Measurements from ENCODE around the gene TBC1D19. TPM values are rescaled to one million over a fixed set of nuclear protein-coding genes. Genes with fewer than 3 reads are reported as not detected.

The TBC1D19 gene
- total RNA-seq, 4 donors from 2014 or later, result 19.8 to 23.4 (median 20.7) TPM

DNA sequence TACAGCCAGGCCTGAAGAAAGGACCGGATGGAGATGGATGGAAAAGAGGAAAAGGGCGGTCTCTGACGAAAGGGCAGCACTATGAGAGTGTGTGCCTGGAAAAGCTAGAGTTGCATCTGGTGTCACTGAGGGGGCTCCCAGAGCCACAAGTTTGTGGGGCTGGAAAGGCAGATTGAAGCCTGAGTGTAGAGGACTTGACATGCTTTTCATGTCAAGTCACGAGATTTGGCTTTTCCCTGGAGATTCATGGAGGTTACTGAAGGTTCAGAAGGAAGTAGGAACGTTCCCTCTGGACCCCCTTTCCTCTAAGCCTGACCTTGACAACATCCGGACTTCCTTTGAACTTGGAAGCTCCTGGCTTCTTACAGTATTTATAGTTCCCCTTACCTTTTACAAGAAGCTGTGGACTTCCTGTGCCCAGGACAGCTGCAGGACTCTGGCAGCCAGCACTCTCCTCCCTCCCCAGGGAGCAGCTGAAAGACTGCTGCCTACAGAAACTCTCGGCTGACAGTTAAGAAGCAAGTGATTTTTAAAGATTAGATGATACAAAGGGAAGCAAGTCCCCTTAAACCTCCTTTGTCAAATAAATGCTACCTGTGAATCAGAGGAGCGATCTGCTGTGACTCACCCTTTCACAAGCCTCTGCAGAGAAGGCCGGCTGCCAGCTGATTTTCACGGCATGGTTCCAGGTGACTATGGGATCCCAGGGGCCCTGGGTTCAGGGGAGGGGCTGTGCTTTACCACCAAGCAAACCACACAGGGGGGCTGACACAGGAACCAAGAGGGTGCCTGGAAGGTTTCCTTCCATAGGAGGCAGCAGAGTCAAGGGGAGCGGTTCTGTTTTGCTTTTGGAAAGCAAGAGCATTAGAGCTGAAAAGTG is 203.8 kb downstream of the TBC1D19 start:
- Histone ChIP-seq H3K27ac (no peak overlapping the region), H3K4me1 (peaks cover 0 to 13% (median 8%) of the 10 kb centered on the region in 4 donors), H3K27me3 (no peaks in the 10 kb centered on the region), H3K4me3 (no peak overlapping the region), H3K9me3 (no peaks in the 10 kb centered on the region), H3K36me3 (peaks cover 0 to 6% (median 0%) of the 10 kb centered on the region in 3 donors)
- TF ChIP-seq, protein P1, sequence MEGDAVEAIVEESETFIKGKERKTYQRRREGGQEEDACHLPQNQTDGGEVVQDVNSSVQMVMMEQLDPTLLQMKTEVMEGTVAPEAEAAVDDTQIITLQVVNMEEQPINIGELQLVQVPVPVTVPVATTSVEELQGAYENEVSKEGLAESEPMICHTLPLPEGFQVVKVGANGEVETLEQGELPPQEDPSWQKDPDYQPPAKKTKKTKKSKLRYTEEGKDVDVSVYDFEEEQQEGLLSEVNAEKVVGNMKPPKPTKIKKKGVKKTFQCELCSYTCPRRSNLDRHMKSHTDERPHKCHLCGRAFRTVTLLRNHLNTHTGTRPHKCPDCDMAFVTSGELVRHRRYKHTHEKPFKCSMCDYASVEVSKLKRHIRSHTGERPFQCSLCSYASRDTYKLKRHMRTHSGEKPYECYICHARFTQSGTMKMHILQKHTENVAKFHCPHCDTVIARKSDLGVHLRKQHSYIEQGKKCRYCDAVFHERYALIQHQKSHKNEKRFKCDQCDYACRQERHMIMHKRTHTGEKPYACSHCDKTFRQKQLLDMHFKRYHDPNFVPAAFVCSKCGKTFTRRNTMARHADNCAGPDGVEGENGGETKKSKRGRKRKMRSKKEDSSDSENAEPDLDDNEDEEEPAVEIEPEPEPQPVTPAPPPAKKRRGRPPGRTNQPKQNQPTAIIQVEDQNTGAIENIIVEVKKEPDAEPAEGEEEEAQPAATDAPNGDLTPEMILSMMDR (IDR thresholded peaks at IDR 0.05), result peak in 3 of 5 experiments; percentile 7 to 26 (median 22)
- no peak for TF ChIP-seq EP300 (IDR thresholded peaks at IDR 0.05)
- no peak for DNase-seq (ENCODE audit: low spot score in 2 of 2)
- 48 to 58% methylated on average over 11 of the region's 11 CpGs for WGBS, 2 donors

DNA sequence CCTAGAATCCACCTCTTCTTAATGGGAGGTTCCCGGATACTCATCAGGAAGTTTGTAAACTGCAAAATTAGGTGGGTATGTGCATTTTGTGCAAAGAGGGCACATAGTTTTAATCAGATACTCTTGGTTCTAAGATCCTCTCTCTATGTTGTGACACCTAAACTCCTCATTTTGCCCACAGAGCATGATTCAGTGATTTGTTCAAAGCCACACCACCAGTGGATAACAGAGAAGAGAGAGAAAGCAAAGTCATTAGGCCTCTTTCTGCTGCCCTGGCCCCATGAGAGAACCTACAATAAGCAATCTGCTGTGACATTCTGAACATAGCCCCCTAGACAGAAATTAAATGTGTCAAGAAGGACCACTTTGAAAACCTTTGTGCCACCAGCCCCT is 204.5 kb downstream of the TBC1D19 start:
- no peaks in the 10 kb centered on the region for H3K9me3 ChIP-seq
- H3K4me1 ChIP-seq, result peaks cover 0 to 13% (median 8%) of the 10 kb centered on the region in 4 donors
- 42 to 48% methylated on average over 1 of the region's 1 CpG for WGBS, 2 donors
- TF ChIP-seq EP300 (IDR thresholded peaks at IDR 0.05) (no peak), POLR2A (IDR thresholded peaks at IDR 0.05) (no peak)
- TF ChIP-seq, protein P1 (IDR thresholded peaks at IDR 0.05), result no peak
- H3K27ac ChIP-seq, result no peak overlapping the region
- H3K27me3 ChIP-seq, result no peaks in the 10 kb centered on the region
- peaks cover 0 to 4% (median 0%) of the 10 kb centered on the region in 3 donors for H3K36me3 ChIP-seq
- DNase-seq (ENCODE audit: low spot score in 2 of 2), result no peak
- H3K4me3 ChIP-seq, result no peak overlapping the region

DNA sequence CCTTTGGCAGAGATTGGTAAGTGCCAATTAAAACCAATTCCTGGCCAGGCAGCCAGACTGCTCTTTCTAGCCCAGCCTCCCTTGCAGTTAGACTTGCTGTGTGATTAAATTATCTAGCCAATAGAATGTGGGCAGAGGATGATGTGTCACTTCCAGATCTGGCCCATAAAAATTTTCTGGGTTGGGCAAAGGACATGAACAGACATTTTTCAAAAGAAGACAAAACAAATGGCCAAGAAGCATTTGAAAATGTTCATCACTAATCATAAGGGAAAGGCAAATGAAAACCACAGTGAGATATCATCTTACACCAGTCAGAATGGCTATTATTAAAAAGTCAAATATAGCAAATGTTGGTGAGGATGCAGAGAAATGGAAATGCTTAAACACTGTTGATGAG is 205.3 kb downstream of the TBC1D19 start:
- no peaks in the 10 kb centered on the region for H3K27me3 ChIP-seq
- H3K4me1 ChIP-seq, result peaks cover 0 to 13% (median 8%) of the 10 kb centered on the region in 4 donors
- TF ChIP-seq, protein P1 (IDR thresholded peaks at IDR 0.05), result no peak
- TF ChIP-seq EP300 (IDR thresholded peaks at IDR 0.05) (no peak), POLR2A (IDR thresholded peaks at IDR 0.05) (no peak)

DNA sequence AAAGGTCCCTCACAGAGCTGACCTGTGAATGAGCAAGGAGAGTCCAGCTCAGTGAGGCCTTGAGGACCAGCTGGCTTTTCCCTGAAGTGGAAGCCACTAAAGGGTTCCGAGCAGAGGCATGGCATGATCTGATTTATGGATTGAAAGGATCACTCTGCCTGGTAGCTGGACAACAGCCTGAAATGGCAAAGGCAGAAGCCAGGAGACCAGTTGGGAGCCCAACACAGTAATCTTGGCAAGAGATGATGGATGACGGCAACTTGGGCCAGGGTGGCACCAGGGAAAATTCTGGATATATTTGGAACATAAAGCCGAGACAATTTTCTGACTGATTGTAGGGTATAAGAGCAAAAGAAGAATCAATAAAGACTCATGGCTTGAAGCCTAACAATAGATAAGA is 207.5 kb downstream of the TBC1D19 start:
- Histone ChIP-seq H3K27ac (no peak overlapping the region), H3K4me1 (peaks cover 0 to 13% (median 8%) of the 10 kb centered on the region in 4 donors), H3K36me3 (no peaks in the 10 kb centered on the region), H3K9me3 (no peaks in the 10 kb centered on the region), H3K27me3 (no peaks in the 10 kb centered on the region), H3K4me3 (no peak overlapping the region)
- WGBS, 2 donors, result 85 to 91% methylated on average over 3 of the region's 3 CpGs
- TF ChIP-seq POLR2A (IDR thresholded peaks at IDR 0.05) (no peak), EP300 (IDR thresholded peaks at IDR 0.05) (no peak)
- TF ChIP-seq, protein P1 (IDR thresholded peaks at IDR 0.05), result no peak
- no peak for DNase-seq (ENCODE audit: low spot score in 2 of 2)

More for the DNA sequence above, 205.3 kb downstream of the TBC1D19 start:
- H3K36me3 ChIP-seq, result no peaks in the 10 kb centered on the region
- H3K27ac ChIP-seq, result no peak overlapping the region
- no peak for DNase-seq (ENCODE audit: low spot score in 2 of 2)
- H3K4me3 ChIP-seq, result no peak overlapping the region
- H3K9me3 ChIP-seq, result no peaks in the 10 kb centered on the region

DNA sequence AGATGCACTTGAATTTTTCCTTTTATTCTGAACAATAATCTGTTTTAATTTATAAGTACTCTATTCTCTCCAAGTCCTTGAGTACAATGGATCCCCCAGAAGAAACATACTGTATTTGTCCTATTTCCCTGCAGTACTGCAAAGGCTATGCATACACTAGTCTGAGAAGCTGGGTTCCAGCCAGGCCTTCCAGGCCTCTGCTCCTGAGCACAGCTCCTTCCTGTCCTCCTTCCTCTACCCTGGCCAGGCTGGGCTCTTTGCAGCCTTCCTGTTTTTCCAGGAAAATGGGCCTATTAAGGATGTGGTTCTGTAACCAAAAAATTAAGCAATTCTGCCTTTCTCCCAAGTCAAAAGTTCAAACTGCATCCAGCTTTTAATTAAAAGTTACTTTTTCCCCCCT is 208.8 kb downstream of the TBC1D19 start:
- Histone ChIP-seq H3K9me3 (no peaks in the 10 kb centered on the region), H3K4me1 (peaks cover 0 to 7% (median 4%) of the 10 kb centered on the region in 4 donors), H3K36me3 (no peaks in the 10 kb centered on the region), H3K27me3 (no peaks in the 10 kb centered on the region), H3K4me3 (no peak overlapping the region), H3K27ac (no peak overlapping the region)
- no peak for DNase-seq (ENCODE audit: low spot score in 2 of 2)
- TF ChIP-seq POLR2A (IDR thresholded peaks at IDR 0.05) (no peak), EP300 (IDR thresholded peaks at IDR 0.05) (no peak)
- TF ChIP-seq, protein P1 (IDR thresholded peaks at IDR 0.05), result no peak

Data from tibial nerve (tissue), 4 donors.